ENCODE measurements around the gene THSD7A. TPM values are rescaled to one million over a fixed set of nuclear protein-coding genes. Genes with fewer than 3 reads are reported as not detected.

The THSD7A gene
- total and polyA plus RNA-seq, 2 experiments from 2014 or later: 4.0 to 8.3 TPM

DNA sequence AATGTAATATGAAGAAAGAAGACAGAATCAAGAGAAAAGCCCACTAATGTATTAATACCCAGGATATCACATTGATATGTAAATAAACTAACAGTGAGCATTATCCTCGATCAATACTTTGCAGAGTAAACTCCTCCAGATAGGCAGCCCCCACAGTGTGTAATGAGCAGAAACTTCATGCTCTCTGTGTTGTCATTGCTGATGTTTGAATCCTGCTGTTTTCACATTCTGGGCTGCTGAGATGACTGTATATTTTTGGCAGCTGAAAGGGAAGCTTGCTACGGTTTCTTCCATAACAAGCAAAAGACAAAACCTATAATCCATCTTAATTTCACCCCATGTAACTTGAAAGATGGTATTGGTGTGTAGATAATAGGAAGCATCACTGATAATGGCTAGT lies 15.3 kb upstream of the THSD7A start:
- Histone ChIP-seq H3K9me2 (replicated peaks; ENCODE audit: insufficient read depth) (no peaks in the 10 kb centered on the region), H3K4me1 (ENCODE audit: insufficient read depth) (no peaks in the 10 kb centered on the region), H2AFZ (no peak overlapping the region), H4K20me1 (ENCODE audit: insufficient read depth, poor library complexity, severe bottlenecking) (no peaks in the 10 kb centered on the region), H3K9me3 (ENCODE audit: low read depth) (no peaks in the 10 kb centered on the region), H3K4me2 (no peak overlapping the region), H3K27me3 (no peaks in the 10 kb centered on the region), H3K4me3 (no peak overlapping the region), H3K79me2 (no peaks in the 10 kb centered on the region), H3K36me3 (replicated peaks; ENCODE audit: insufficient read depth, low read depth) (no peaks in the 10 kb centered on the region), H3K27ac (no peak overlapping the region)
- WGBS (ENCODE audit: low lambda C conversion rate, missing lambda C conversion rate): 52% methylated on average over 2 of the region's 2 CpGs
- TF ChIP-seq, protein P1, sequence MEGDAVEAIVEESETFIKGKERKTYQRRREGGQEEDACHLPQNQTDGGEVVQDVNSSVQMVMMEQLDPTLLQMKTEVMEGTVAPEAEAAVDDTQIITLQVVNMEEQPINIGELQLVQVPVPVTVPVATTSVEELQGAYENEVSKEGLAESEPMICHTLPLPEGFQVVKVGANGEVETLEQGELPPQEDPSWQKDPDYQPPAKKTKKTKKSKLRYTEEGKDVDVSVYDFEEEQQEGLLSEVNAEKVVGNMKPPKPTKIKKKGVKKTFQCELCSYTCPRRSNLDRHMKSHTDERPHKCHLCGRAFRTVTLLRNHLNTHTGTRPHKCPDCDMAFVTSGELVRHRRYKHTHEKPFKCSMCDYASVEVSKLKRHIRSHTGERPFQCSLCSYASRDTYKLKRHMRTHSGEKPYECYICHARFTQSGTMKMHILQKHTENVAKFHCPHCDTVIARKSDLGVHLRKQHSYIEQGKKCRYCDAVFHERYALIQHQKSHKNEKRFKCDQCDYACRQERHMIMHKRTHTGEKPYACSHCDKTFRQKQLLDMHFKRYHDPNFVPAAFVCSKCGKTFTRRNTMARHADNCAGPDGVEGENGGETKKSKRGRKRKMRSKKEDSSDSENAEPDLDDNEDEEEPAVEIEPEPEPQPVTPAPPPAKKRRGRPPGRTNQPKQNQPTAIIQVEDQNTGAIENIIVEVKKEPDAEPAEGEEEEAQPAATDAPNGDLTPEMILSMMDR (IDR thresholded peaks at IDR 0.05; ENCODE audit: poor library complexity): no peak
- no peak for TF ChIP-seq EZH2 (IDR thresholded peaks at IDR 0.05; ENCODE audit: borderline replicate concordance)
- no peak for DNase-seq (ENCODE audit: low spot score)

DNA sequence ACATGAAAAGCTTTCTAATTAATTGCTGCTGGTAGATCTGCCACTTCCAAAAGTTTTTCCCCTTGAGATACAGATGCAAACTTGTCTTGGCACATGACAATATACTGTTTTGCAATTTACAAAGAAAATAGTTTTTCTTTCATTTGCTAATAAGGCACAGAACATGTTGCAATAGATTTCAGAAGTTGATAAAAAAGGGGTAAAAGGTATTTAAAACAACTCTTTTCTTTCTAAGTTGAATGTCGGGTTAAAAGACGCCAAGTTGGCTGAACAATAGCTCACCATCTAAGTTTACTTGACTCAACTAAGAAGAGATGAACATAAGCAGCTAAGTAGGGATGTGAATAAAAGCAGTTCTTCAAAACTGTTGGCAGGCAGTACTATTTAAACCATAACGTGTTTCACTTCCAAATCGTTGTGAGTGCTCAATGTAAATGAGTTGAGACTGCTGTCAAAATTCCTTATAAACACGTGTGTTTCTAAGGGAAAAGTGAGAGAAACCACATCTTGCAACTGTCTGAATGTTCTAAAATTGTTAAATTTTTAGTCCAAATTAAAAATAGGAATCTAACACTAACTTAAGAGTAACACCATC lies 14.5 kb upstream of the THSD7A start:
- TF ChIP-seq, protein P1 (IDR thresholded peaks at IDR 0.05; ENCODE audit: poor library complexity): no peak
- no peak for TF ChIP-seq EZH2 (IDR thresholded peaks at IDR 0.05; ENCODE audit: borderline replicate concordance)
- no peak for TF ChIP-seq EZH2phosphoT487 (IDR thresholded peaks at IDR 0.05; ENCODE audit: low read depth, severe bottlenecking, unreplicated experiment)

DNA sequence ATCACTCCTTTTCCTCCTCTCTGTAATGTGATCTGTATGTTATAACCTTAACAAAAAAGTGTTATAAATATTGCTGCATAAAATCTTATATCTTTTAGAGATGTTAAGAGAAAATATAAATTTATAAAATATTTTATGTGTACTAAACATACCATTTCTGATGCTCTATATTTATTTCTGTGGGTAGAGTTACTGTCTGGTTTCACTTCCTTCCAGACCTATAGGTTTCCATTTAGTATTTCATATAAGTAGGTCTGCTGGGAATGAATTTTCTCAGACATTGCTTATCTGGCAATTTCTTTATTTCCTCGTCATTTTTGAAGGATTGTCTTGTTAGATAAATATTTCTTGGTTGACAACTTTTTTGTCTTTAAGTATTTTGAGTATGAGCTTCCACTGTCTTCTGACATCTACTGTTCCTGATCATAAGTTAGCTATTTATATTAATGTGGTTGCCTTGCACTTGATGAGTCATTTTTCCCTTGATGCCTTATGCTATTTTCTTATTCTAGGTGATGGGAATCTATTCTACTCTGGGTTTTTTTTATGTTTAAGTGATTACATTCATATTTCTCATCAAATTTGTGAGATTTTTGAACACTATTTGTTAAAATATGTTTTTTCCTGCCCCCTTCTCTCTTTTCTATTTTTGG lies 11.2 kb upstream of the THSD7A start:
- H3K27me3 ChIP-seq: no peaks in the 10 kb centered on the region
- H4K20me1 ChIP-seq (ENCODE audit: insufficient read depth, poor library complexity, severe bottlenecking): no peaks in the 10 kb centered on the region
- DNase-seq (ENCODE audit: low spot score): no peak
- H3K27ac ChIP-seq: no peak overlapping the region
- TF ChIP-seq EZH2 (IDR thresholded peaks at IDR 0.05; ENCODE audit: borderline replicate concordance) (no peak), EZH2phosphoT487 (IDR thresholded peaks at IDR 0.05; ENCODE audit: low read depth, severe bottlenecking, unreplicated experiment) (no peak)
- TF ChIP-seq, protein P1 (IDR thresholded peaks at IDR 0.05; ENCODE audit: poor library complexity): no peak
- WGBS (ENCODE audit: low lambda C conversion rate, missing lambda C conversion rate): 72% methylated on average over 1 of the region's 1 CpG
- no peaks in the 10 kb centered on the region for H3K79me2 ChIP-seq
- no peaks in the 10 kb centered on the region for H3K4me1 ChIP-seq (ENCODE audit: insufficient read depth)
- no peaks in the 10 kb centered on the region for H3K9me3 ChIP-seq (ENCODE audit: low read depth)
- no peaks in the 10 kb centered on the region for H3K9me2 ChIP-seq (replicated peaks; ENCODE audit: insufficient read depth)
- no peaks in the 10 kb centered on the region for H3K36me3 ChIP-seq (replicated peaks; ENCODE audit: insufficient read depth, low read depth)
- H3K4me3 ChIP-seq: no peak overlapping the region
- H3K4me2 ChIP-seq: no peak overlapping the region
- no peak overlapping the region for H2AFZ ChIP-seq

More for the DNA sequence above, 14.5 kb upstream of the THSD7A start:
- Histone ChIP-seq H2AFZ (no peak overlapping the region), H3K4me2 (no peak overlapping the region), H3K27me3 (no peaks in the 10 kb centered on the region), H3K79me2 (no peaks in the 10 kb centered on the region), H3K9me3 (ENCODE audit: low read depth) (no peaks in the 10 kb centered on the region), H3K36me3 (replicated peaks; ENCODE audit: insufficient read depth, low read depth) (no peaks in the 10 kb centered on the region), H3K9me2 (replicated peaks; ENCODE audit: insufficient read depth) (no peaks in the 10 kb centered on the region), H3K4me1 (ENCODE audit: insufficient read depth) (no peaks in the 10 kb centered on the region), H4K20me1 (ENCODE audit: insufficient read depth, poor library complexity, severe bottlenecking) (no peaks in the 10 kb centered on the region), H3K4me3 (no peak overlapping the region), H3K27ac (no peak overlapping the region)
- no peak for DNase-seq (ENCODE audit: low spot score)
- WGBS (ENCODE audit: low lambda C conversion rate, missing lambda C conversion rate): 43% methylated on average over 5 of the region's 5 CpGs

Data from hepatocyte (in vitro differentiated cells).